ENCODE data around the gene HOXC6. TPM values are rescaled to one million over a fixed set of nuclear protein-coding genes. Genes with fewer than 3 reads are reported as not detected.

Gene HOXC6
- total and polyA plus RNA-seq, 2 of the 8 experiments (the other 6 are each of a cell fraction or from before 2014, with no cell fraction given) = not detected

DNA sequence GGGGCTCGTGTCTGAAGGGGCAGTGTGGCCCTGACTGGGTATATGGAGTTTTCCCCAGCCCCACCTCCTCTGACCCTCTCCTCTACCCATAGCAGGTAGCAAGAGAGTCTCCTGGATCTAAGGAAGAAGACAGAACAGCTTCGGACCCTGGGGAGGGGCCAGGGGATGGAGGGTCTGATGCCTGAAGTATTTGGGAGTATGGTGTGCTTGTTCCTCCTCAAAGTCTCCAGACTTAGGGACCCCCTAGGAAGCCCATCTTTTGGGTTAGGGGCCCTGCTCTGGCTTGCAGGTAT lies 20.0 kb upstream of the HOXC6 start:
- no peak overlapping the region for H3K27ac ChIP-seq (ENCODE audit: low read depth, low read length)
- no peak overlapping the region for H4K91ac ChIP-seq (replicated peaks; ENCODE audit: insufficient read length, low read length)
- no peaks in the 10 kb centered on the region for H3K36me3 ChIP-seq (ENCODE audit: control insufficient read depth in 2 of 4, insufficient read depth in 4 of 4, low read length in 3 of 4)
- H3K4me3 ChIP-seq (ENCODE audit: extremely low read depth in 1 of 4, insufficient read depth in 2 of 4, low read depth in 3 of 4, low read length in 4 of 4) = no peak overlapping the region
- WGBS, 2 experiments (ENCODE audit: extremely low coverage in 1 of 2, insufficient coverage in 1 of 2, insufficient read length in 1 of 2, insufficient replicate concordance in 2 of 2, low coverage in 1 of 2, low lambda C conversion rate in 2 of 2, missing lambda C conversion rate in 1 of 2) = 26% methylated on average over 2 of the region's 2 CpGs; no CpG with 5 or more reads in 1 of the 2 experiments
- H3K14ac ChIP-seq (ENCODE audit: insufficient read length) = no peak overlapping the region
- H4K20me1 ChIP-seq (replicated peaks in 1 of 2; ENCODE audit: control insufficient read depth in 1 of 2, insufficient read depth in 2 of 2, low read length in 2 of 2) = peaks cover 0 to 40% of the 10 kb centered on the region in 2 experiments
- H2AFZ ChIP-seq (ENCODE audit: low read length) = no peak overlapping the region
- CTCF ChIA-PET (ENCODE audit: partially characterized antibody) = interaction anchor here (0.9 to 11.3 kb wide), 11 partner anchors 9 to 207 kb away, joined by 3 to 172 read pairs (median 46); partner anchors contain the start of genes HOXC10, HOXC5, HOXC6 and SMUG1
- H2BK120ac ChIP-seq (replicated peaks; ENCODE audit: low read depth, low read length) = no peak overlapping the region
- H3K9ac ChIP-seq (replicated peaks in 1 of 4; ENCODE audit: extremely low read depth in 1 of 4, low read depth in 3 of 4, low read length in 3 of 4) = no peak overlapping the region
- H3K27me3 ChIP-seq (replicated peaks in 1 of 4; ENCODE audit: control insufficient read depth in 3 of 4, extremely low read depth in 1 of 4, insufficient read depth in 3 of 4, low read length in 3 of 4) = peaks cover 96 to 100% (median 98%) of the 10 kb centered on the region in 4 experiments
- no peak for FAIRE-seq
- H3K23ac ChIP-seq (ENCODE audit: insufficient read length) = no peak overlapping the region
- H4K8ac ChIP-seq (ENCODE audit: extremely low read depth, insufficient read depth, low read length) = no peak overlapping the region
- no peak overlapping the region for H3K4ac ChIP-seq (replicated peaks; ENCODE audit: insufficient read length, low read depth, low read length)
- no peaks in the 10 kb centered on the region for H3K23me2 ChIP-seq (ENCODE audit: low read depth, low read length)
- TF ChIP-seq RNF2 (IDR thresholded peaks at IDR 0.05; ENCODE audit: borderline replicate concordance, low read depth, low read length, missing control alignments, poor library complexity, severe bottlenecking) (peak; percentile 24), RBBP5 (IDR thresholded peaks at IDR 0.05; ENCODE audit: borderline replicate concordance, low read depth, low read length) (no peak), CBX8 (IDR thresholded peaks at IDR 0.05; ENCODE audit: borderline replicate concordance, low read depth, low read length) (no peak)
- peaks cover 0 to 4% (median 0%) of the 10 kb centered on the region in 4 experiments; a peak in 2 of 7 replicates for H3K4me1 ChIP-seq (replicated peaks in 1 of 4; ENCODE audit: control insufficient read depth in 3 of 4, insufficient read depth in 4 of 4, low read length in 3 of 4)
- no peaks in the 10 kb centered on the region for H3K79me1 ChIP-seq (ENCODE audit: low read depth, low read length)
- H2BK15ac ChIP-seq (ENCODE audit: low read length) = no peak overlapping the region
- H4K5ac ChIP-seq (ENCODE audit: insufficient read length, low read depth, low read length) = no peak overlapping the region
- no peaks in the 10 kb centered on the region for H3K9me3 ChIP-seq (ENCODE audit: insufficient read depth in 2 of 2, low read depth in 1 of 2, low read length in 1 of 2)
- no peak overlapping the region for H3K4me2 ChIP-seq (ENCODE audit: insufficient read depth in 1 of 2, low read depth in 2 of 2, low read length in 2 of 2)
- H3K79me2 ChIP-seq (ENCODE audit: control insufficient read depth in 1 of 2, insufficient read depth in 2 of 2, low read length in 2 of 2) = no peaks in the 10 kb centered on the region
- no peak overlapping the region for H2BK5ac ChIP-seq (ENCODE audit: low read depth, low read length)
- no peak for DNase-seq (ENCODE audit: low read depth in 1 of 2, low spot score in 2 of 2)
- H3K18ac ChIP-seq (ENCODE audit: extremely low read depth, low read length) = no peak overlapping the region
- no peak overlapping the region for H2AK5ac ChIP-seq (ENCODE audit: low read depth, low read length)
- no peak overlapping the region for H3K56ac ChIP-seq (replicated peaks; ENCODE audit: insufficient read length, low read depth, low read length)
- H2BK12ac ChIP-seq (ENCODE audit: low read depth, low read length) = no peak overlapping the region
- POLR2A ChIA-PET (ENCODE audit: partially characterized antibody) = interaction anchor here (1.0 to 1.2 kb wide), 2 partner anchors 8 to 17 kb away, joined by 3 to 8 read pairs; partner anchors contain the start of gene HOXC9
- no peak overlapping the region for H2BK20ac ChIP-seq (ENCODE audit: low read length)

All from H1 (cell line).